ENCODE measurements around the gene LHFPL6.

The LHFPL6 gene

DNA sequence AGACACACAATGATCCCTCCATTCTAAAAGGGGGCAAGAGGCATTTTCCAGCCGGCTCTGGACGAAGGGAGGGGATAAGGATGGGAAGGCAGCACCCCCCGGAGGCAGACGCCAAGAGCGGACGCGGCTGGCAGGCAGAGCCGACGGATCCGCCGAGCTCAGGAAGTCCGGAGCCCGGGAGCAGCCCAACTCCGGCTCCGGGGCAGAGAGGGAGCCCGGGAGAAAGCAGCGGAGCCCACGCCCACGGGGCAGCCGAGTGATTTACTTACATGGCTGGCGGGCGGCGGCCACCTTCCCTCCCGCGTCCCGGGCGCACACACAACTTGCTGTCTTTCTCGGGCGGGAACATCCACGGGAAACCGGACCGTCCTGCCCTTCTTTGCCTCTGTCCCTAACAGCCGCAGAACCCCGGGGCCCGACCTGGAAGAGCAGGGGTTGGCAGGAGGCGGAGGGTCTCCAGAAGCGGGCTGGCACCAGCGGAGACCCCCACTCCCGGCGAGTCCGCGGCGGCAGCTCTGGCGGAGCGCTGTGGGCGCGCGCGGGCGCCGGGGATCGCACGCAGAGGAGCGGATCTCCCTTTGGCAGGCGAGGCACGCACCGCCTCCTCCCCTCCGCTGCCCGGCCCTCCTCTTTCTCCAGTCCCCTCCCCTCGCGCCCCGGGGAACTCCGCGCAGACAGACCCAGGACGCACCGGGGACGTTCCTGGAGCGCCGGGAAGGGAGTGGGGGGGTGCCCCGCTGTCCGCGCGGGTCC lies at the start of gene LHFPL6:
Gene LHFPL6 (minus strand): TSS at position 580 of the 753 bp plus-strand sequence.
- peak; percentile 84 for DNase-seq (ENCODE audit: low spot score)

DNA sequence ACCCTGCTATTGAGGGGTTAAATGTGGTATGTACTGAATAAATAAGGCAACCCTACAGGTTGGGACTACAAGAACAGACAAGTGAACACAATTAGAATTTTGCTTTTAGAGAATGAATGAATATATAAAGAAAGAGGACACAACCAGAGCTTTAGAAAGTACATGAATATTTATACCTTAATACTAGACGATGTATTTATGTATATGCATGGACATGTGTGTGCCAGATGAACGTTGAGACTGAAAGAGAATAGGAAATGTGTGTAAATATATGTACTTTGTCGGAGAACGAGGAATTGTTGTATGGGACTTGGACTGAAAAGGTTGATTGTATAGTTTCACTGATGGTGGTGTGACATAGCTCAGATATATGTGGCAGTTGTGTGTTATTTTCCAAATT lies 43.1 kb upstream of the LHFPL6 start:
- DNase-seq (ENCODE audit: low spot score): no peak

DNA sequence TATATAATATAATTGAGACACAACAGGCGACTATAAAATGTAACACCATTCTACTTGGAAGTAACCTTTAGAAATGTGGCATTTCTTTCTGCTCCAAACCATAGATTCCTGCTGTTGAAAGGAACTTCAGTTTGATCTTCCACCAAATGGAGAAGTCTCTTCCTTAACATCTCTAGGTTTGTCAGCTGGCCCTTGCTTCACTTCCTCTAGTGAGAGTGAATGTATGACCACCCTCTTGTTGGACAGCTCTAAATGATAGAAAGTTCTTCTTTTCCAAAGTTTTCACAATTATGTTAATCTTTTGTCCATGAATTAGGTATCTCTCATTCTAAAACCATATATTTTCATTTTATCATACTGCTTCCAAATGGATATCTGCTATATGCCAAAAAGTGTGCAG lies 38.7 kb upstream of the LHFPL6 start:
- DNase-seq (ENCODE audit: low spot score): no peak

DNA sequence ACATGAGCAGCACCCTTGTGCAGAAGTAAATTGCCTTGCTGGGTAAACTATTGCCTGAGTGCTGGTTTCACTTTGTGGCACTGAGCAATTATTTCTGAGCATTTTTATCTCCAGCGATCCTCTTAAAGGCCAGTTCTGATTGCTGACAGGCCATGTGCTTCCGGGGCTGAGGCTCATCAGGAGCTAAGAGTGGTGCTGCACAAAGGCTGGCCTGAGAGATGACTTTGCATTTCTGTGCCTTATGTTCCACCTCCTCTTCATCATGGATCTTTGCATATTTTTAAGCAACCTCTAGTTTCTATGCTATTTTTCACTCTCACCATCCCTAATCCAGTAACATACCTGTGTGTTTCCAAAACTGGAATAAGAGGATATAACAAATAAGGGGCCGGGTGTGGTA lies 34.9 kb upstream of the LHFPL6 start:
- no peak for DNase-seq (ENCODE audit: low spot score)

DNA sequence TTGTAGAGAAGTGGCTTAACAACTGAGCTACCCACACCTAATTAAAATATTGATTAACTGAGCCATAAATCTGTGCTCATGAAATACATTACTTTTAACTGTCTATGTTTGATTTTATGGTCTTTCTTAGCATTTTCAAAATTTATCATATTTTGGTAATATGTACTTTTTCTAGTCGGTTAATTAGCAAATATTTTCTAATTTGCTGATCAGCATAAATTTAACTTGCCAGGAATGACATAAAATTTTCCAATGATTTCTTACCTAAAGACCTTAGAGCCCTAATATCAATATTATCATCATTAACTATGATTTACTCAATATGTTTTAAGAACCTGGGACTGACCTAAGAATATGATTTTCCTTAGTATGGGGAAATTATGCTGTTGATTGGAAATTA lies 32.6 kb upstream of the LHFPL6 start:
- no peak for DNase-seq (ENCODE audit: low spot score)

DNA sequence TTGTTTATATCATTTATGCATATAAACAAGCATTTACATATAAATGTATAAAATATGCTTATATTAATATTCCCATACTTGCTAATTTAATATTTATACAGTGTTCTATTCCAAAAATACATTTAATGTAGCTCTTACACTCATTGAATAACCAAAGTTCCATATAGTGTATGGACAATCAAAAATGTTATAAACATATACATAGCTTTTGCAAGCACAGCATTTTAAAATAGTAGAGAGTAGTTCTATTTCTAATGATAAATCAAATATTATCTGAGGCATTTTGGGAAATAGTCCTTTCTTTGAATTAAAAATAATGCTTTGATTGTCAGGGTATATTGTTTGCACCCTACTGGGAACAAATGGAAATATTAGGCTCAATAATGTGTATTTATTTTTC lies 30.0 kb upstream of the LHFPL6 start:
- DNase-seq (ENCODE audit: low spot score): no peak

DNA sequence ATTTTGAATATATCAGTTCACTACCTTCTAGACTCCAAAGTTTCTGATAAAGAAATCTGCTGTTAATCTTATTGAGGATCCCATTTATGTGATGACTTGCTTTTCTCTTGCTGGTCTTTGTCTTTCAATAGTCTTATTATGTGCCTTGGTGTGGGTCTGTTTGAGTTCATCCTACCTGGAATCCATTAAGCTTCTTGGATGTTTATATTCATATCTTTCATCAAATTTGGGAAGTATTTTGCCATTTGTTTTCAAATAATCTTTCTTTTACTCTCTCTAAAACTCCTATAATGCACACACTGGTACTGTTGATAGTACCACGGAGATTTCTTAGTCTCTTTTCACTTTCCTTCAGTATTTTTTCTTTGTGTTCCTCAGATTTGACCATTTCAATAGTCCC lies 28.3 kb upstream of the LHFPL6 start:
- DNase-seq (ENCODE audit: low spot score): no peak

DNA sequence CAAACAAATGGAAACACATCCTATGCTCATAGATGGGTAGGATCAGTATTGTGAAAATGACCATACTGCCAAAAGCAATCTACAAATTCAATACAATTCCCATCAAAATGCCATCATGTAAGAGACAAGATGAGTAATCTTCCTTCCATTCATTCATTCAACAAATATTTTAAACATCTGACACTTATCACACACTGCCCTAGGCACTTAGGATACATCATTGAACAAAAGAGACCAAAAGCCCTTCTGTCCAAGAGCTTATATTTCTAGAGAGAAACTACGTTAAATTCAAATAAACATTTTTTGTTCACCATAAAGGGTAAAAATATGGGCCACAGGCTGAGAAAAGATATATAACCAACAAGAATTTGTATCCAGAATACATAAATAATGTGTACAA lies 20.5 kb upstream of the LHFPL6 start:
- DNase-seq (ENCODE audit: low spot score): no peak

DNA sequence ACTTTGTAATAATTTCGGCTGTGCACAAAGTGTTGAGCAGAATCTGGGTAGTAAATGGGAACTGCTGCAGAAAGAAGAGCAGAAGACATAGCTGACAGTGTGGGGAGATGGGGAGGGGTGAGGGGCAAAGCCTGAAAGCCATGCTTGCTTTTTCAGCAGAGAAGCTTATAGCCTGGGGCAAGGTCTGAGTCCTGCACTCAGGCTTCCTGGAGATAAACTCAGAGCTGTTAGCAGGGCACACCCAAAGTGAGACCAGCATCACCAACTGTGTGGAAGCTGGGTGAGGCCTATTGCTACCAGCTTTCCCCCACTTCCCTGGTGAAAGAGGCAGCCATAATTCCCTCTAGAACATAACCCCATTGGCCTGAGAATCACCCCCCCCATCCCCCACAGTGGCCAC lies 15.6 kb upstream of the LHFPL6 start:
- DNase-seq (ENCODE audit: low spot score): no peak

DNA sequence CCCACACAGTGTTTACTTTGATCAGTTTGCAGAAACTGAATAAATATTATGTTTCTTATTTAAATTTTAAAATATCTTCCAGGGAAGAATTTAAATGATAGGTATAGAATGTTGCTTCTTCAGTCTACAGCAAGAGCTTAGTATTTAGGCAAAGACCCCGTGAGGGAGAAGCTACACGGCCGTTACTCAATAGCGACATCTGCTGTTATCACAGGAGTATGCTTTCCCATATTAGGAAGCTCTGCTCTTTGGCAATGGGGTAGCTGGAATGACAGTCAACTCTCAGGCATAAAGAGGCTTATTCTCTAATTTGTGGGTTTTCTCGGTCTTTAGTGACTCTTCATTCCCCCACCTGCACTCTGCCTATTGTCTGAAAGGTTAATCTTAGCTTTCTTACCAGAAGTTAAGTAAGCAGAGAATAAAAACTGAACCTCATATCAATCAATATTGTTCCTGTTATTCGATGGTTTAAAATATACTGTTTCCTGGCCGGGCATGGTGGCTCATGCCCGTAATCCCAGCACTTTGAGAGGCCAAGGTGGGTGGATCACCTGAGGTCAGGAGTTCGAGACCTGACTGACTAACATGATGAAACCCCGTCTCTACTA lies 13.2 kb upstream of the LHFPL6 start:
- peak; percentile 84 for DNase-seq (ENCODE audit: low spot score)

DNA sequence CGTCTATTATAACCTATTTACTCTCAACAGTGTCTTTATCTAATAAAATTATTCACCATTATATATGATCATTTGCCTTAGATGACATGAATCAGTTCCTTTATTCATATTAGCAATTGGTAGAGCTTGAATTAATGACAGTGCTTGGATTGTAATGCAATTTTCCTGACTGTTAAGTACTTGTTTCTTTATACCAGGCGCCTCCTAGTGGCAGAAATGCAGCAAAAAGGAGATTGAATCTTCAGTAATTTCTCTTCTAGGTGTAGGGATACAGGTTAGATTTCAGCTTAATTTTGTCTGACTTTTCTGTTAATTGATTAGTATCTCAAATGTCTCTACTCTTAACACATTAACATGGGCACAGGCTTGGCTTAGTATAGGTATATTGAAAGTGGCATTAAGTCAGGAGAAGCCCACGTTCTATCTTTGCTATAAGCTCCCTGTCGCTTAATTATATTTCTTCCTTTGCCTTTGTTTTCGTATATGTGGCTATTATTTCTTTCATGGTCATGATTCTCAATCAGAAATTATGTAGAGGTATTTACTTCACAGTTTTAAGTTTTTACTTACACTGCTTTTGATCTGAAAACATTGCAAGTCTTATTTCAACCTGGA lies 9.1 kb upstream of the LHFPL6 start:
- peak; percentile 48 for DNase-seq (ENCODE audit: low spot score)

DNA sequence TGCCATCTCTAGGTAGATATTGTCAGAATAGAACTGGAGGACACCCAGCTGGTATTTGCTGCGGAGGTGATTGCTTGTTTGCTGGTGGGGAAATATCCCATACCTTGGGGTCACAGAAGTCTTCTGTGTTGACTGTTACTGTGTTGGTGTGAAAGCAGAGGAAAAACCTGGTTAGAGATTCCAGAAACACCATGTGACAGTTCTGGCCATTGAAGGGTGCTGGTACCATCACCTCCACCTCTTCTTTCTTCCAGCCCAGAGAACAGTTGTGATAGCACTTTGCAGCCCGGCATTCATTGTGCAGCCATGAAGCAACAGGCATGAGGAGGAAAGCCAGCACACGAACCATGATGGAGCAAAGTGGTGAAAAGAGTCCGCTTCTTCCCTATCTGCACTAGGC lies 4.9 kb upstream of the LHFPL6 start:
- DNase-seq (ENCODE audit: low spot score): no peak

DNA sequence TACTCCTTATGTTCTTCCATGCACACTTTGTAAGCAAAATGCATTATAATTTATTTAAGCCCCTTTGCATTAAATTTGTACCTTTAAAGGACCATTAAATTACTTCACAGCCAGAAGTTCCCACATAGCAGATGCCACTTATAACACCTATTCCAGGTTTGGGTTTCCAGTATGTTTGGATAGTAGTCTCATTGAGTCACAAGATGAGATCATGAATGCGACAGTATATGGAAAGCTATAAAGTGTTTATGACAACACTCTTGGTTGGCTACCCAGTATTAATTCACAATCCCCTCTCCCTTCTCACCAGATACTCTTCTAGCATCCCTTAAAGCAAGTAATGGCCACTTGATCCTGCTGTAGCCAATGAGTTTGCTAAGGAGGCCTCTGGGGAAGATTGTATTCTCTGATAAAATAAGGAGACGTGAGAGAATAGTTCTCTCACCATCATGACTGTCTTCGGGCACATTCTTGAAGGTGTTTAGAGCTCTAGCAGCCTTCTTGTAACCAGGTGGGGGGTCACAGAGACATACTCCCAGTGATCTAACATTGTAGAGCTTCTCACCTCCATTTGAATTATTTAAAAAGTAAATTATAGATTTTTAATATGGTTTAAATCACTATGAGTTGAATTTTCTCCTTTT lies 2.8 kb upstream of the LHFPL6 start:
- DNase-seq (ENCODE audit: low spot score): no peak

DNA sequence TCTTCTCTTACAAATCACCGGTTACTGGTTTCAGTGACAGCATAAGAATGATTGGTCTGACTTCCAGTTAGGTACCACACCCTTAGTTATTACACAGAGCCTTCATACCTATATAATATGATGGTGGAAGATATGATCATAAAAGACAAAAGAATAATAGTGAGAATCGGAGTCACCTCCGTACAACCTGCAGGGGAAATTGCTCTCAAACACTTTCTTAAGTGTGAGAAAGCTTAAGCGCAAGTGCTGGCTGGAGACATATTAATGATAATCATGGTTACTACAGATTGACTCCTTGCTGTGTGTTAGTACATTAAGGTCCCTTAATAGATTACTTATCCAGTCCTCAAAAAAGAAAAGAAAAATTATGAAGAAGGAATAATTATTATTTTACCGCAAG lies 1.8 kb upstream of the LHFPL6 start:
- no peak for DNase-seq (ENCODE audit: low spot score)

DNA sequence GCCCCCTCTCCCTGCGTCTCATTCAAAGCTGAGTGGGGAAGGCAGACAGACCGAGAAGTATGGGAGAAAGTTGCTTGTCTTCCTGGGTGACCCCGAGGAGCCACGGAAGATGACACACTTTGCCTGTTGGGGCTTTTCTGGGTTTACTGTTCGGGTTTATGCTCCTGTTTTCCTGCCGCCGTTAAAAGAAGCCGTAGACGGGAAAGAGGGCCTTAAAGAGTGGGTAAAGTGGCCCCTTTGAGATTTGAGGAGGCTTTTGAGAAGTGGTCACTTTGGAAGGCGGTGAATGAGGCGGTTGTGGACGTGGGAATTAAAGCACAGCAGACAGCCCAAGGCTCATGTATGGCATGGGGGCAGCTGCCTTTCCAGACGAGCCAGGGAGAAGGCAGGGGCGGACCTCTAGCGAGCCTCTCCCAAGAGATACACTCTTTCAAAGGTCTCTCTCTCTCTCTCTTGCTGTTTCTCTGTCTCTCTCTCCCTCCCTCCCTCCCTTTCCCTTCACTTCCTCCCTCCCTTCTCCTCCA lies 493 bp upstream of the LHFPL6 start:
- peak; percentile 33 for DNase-seq (ENCODE audit: low spot score)

DNA sequence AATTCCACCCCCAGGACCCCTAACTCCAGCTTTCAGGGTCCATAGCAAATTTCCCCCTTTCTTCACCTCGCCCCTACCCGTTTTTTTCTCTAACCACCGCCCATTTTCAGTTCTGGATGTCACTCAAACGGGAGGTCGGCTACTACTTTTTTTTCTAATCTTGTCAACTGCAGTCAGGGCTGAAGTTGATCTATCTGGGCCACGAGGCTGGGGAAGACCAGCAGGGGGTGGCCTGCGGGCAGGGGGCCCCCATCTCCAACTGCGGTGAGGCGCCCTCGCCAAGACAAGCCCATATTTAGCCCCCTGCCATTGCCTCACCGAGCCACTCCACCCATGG lies 748 bp downstream of the LHFPL6 start:
- no peak for DNase-seq (ENCODE audit: low spot score)

DNA sequence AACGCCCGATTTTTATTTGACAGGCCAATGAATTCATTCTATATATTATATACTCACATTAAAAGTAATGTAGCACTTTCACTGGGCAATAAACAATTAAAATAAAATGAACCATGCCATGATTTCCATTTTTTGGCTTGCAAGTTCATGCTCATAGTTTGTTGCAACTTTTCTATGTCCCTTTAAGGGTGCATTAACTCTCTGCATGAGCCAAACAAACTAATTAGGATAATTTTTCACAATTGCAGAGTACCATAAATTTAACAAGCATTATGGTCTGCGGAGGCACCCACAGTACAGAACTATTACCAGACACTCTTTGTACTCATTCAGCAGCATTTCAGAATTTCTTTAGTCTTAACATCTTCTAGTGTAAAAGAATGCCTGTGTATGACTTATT lies 1.4 kb downstream of the LHFPL6 start:
- DNase-seq (ENCODE audit: low spot score): no peak

DNA sequence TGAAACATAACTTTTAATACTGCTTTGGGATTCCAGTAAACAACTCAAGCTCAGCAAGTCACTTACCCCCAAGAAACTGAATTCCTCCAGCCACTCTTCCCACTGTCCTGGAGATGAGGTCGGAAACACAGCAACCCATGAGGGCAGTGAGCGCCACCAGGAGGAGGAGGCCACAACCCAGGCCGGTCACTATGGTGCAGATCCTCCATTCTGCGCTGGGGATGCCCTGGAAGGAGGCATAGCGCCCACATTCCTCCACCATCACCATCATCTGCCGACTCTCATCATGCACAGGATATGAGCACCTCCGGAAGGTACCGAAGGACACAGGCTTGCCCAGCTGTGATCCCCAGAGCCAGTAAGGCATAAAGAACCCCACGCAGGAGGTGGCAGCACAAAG lies 2.2 kb downstream of the LHFPL6 start:
- peak; percentile 45 for DNase-seq (ENCODE audit: low spot score)

DNA sequence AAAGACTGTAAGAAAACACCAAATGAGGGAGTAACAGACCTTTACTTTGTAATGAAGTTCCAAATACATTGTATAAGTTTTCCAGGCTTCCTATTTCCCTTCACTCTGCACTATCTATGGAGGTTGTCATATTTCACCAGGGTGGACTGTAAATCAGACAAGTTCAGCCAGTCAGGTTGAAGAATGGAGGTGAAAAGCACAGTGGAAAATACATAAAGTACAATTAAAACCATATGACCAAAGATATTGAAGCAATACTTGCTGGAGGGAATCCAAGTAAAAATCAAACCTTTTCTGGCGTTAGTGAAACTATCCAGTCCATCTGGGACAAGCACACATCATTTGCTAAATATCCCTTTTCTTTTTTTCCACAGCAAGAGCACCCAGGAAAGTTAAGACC lies 3.2 kb downstream of the LHFPL6 start:
- no peak for DNase-seq (ENCODE audit: low spot score)

DNA sequence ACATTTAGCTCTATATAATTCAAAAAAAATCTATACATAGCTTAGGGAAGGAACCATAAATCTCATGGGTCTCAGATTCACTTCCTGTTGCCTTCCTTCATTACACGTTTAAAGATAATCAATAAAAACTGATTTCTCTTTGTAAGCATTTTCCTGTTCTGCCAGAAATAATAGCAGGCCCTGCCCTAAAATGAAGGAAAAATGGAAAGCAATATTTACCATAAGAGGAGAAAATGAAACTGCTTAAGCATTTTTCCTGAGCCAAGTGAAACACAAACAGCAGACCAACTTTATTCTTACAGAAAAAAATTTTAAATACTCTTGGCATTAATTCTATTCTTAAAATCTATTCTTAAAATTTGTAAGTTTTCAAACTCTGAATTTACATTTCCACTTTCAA lies 4.0 kb downstream of the LHFPL6 start:
- DNase-seq (ENCODE audit: low spot score): no peak

DNA sequence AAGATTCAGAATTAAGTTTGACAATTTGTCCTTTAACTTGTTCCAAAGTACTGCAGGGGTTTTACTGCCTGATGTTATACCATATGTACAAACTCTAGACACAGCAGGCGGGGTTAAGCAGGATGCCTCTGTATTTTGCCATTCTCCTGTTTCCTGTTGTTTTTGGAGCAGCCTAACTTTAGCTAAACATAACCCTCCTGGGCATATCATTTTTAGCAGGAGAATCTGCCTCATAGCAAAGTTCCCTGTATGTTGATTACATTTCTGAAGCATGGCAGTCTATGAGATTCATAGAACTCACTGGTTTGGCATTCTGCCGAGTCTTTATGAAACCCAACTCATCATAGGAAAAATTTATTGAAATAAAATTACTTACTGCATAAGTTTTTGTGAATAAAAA lies 5.2 kb downstream of the LHFPL6 start:
- DNase-seq (ENCODE audit: low spot score): no peak

DNA sequence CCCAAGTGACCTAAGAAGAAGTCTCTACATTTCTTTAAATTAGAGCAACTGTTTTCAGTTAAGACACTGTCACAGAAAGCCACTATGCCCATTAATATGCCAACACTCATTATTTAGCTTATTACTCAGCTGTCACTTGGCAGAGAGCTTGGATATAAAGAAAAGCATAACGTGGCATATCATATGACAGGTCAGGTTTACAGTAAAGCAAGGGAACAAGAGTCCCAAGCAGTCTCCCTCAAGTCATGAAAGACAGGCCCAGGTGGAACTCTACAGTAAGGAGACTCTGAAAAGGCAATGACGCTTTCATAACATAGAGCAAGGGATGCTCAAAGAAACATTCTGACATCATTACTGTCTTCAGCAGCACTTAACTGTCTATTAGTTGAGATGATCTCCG lies 6.3 kb downstream of the LHFPL6 start:
- no peak for DNase-seq (ENCODE audit: low spot score)

DNA sequence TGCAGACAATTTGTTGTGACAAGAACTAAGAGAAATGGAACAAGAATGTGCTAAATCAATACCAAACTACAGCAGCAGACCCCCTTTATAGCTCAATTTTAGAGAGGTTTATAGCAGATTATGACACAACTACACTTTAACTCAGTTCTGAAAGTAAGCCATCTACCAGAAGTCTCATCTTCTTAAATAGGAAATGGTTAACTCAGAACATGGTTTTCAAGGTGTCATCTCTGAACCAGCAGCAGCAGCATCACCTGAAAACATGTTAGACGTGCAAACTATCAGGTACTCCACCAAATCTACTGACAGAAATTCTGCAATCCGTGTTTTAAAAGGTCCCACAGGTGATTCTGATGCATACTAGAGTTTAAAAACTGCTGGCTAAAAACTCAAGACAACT lies 6.8 kb downstream of the LHFPL6 start:
- DNase-seq (ENCODE audit: low spot score): no peak

All from iPS-NIHi11 (cell line).